HepG2 (cell line): ENCODE data around the gene NCKAP5L. TPM values are rescaled to one million over a fixed set of nuclear protein-coding genes. Genes with fewer than 3 reads are reported as not detected.

Experiments used
- BCLAF1 ChIP-seq: fragments of 450-650 bp; IDR thresholded peaks from 2 replicates; pipeline ENCODE4 v1.6.1; 2017; ENCODE audit warnings: mild to moderate bottlenecking
- CBX1 ChIP-seq: IDR thresholded peaks from one replicate; pipeline ENCODE4 v1.6.1; 2016; ENCODE audit warnings: antibody characterized with exemption, low read depth
- CREB1 ChIP-seq, 2 experiments: fragments of 450-650 bp in 1 of 2; IDR thresholded peaks; 2 replicates each; pipeline ENCODE4 v1.6.1; 2016 to 2017; ENCODE audit warnings: control low read depth in 1 of 2, mild to moderate bottlenecking in 1 of 2, missing compliant biosample characterization in 1 of 2, missing genetic modification characterization in 1 of 2
- FUBP1 ChIP-seq: sonication (generic); formaldehyde crosslinking; IDR thresholded peaks from 2 replicates; pipeline ENCODE4 v1.5.1; 2020; ENCODE audit warnings: missing genetic modification reagents, mild to moderate bottlenecking, borderline replicate concordance
- KDM3A ChIP-seq: IDR thresholded peaks from 2 replicates; pipeline ENCODE4 v1.6.1; 2018; ENCODE audit warnings: low read depth, missing compliant biosample characterization
- KLF15 ChIP-seq: sonication (generic); formaldehyde crosslinking; IDR thresholded peaks from 2 replicates; pipeline ENCODE4 v1.8.1; 2023; ENCODE audit warnings: borderline replicate concordance, mild to moderate bottlenecking, inconsistent platforms, missing genetic modification reagents, mixed read lengths
- KMT2B ChIP-seq: IDR thresholded peaks from 2 replicates; pipeline ENCODE4 v1.6.1; 2016; ENCODE audit warnings: missing genetic modification reagents, missing compliant biosample characterization
- MAF1 ChIP-seq: sonication (generic); formaldehyde crosslinking; IDR thresholded peaks from 2 replicates; pipeline ENCODE4 v1.5.0; 2020; ENCODE audit warnings: missing genetic modification reagents, borderline replicate concordance
- NFE2L1 ChIP-seq: sonication (generic); formaldehyde crosslinking; IDR thresholded peaks from 2 replicates; pipeline ENCODE4 v1.4.0; 2020; ENCODE audit warnings: missing genetic modification reagents, mild to moderate bottlenecking, borderline replicate concordance
- NR0B2 ChIP-seq: sonication (generic); formaldehyde crosslinking; IDR thresholded peaks from 2 replicates; pipeline ENCODE4 v1.4.0; 2020; ENCODE audit warnings: mild to moderate bottlenecking, missing genetic modification reagents
- NR1H2 ChIP-seq: sonication (generic); formaldehyde crosslinking; IDR thresholded peaks from 2 replicates; pipeline ENCODE4 v1.8.1; 2022; ENCODE audit warnings: low read depth, missing genetic modification reagents, borderline replicate concordance
- REST ChIP-seq, 2 experiments: IDR thresholded peaks; 2 replicates each; pipeline ENCODE4 v1.6.1; 2011 to 2012; ENCODE audit warnings: low read length in 2 of 2, borderline replicate concordance in 1 of 2, low read depth in 1 of 2, mild to moderate bottlenecking in 1 of 2, moderate library complexity in 1 of 2
- STAT5B ChIP-seq: sonication (generic); formaldehyde crosslinking; IDR thresholded peaks from 2 replicates; pipeline ENCODE4 v1.4.0; 2020; ENCODE audit warnings: missing genetic modification reagents
- ZBTB38 ChIP-seq: sonication (generic); formaldehyde crosslinking; IDR thresholded peaks from 2 replicates; pipeline ENCODE4 v1.5.1; 2020; ENCODE audit warnings: mild to moderate bottlenecking, missing genetic modification reagents
- ZNF431 ChIP-seq: sonication (generic); formaldehyde crosslinking; IDR thresholded peaks from 2 replicates; pipeline ENCODE4 v1.9.0; 2022; ENCODE audit warnings: missing genetic modification reagents, low read depth, mild to moderate bottlenecking, borderline replicate concordance
- ZNF772 ChIP-seq: sonication (generic); formaldehyde crosslinking; IDR thresholded peaks from 2 replicates; pipeline ENCODE4 v1.5.0; 2020; ENCODE audit warnings: mild to moderate bottlenecking, missing genetic modification reagents
- polyA plus RNA-seq, 8 experiments: library from polyadenylated mRNA; depleted of rRNA in 3 of 8; stranded (reverse) in 7 of 8; unstranded in 1 of 8; fragments of >200 nt; fragmentation: Illumina TruSeq in 4 of 8; extraction: Trizol in 4 of 8; gene quantifications; 2 replicates each; pipeline versions ENCODE4 v1.2.1 to v1.2.3, GENCODE V29; 2011 to 2016; ENCODE audit warnings: low read depth in 4 of 8, missing spikeins in 1 of 8, mixed read lengths in 1 of 8; ENCODE audit not compliant: insufficient read depth in 1 of 8
- total RNA-seq, 5 experiments: library from RNA; depleted of rRNA; stranded (reverse); fragments of >200 nt; fragmentation: Illumina TruSeq; extraction: Trizol; gene quantifications; 2 replicates each; pipeline ENCODE4 v1.2.3, GENCODE V29; 2016; ENCODE audit warnings: low read depth in 1 of 5

The NCKAP5L gene
- total and polyA plus RNA-seq, 2 of the 13 experiments (the other 11 are each of a cell fraction or from before 2014, with no cell fraction given), result 4.1 to 9.0 TPM

GRCh38 chr12:49827401-49828099 lies 663 bp downstream of the NCKAP5L start (continued):
- TF ChIP-seq ZBTB38 (CRISPR knock-in tag) (peak; percentile 63; the same call in 1 of the 2 replicates), CREB1 (IDR thresholded peaks at IDR 0.05) (no peak), CREB1 (CRISPR knock-in tag; IDR thresholded peaks at IDR 0.05) (no peak), KDM3A (CRISPR knock-in tag) (0 out of 2 replicates have a peak, but pooled peaks have one; percentile 17), ZNF772 (CRISPR knock-in tag) (no peak), FUBP1 (CRISPR knock-in tag) (no peak), KMT2B (CRISPR knock-in tag) (no peak; the same call in 1 of the 2 replicates), CBX1 (no peak), KLF15 (CRISPR knock-in tag) (no peak), BCLAF1 (no peak), REST (IDR thresholded peaks at IDR 0.05; ENCODE audit: borderline replicate concordance in 1 of 2, low read depth in 1 of 2, low read length in 2 of 2) (no peak), ZNF431 (CRISPR knock-in tag) (no peak), NR1H2 (no peak), MAF1 (CRISPR knock-in tag) (no peak), NR0B2 (CRISPR knock-in tag) (no peak), NFE2L1 (no peak), STAT5B (CRISPR knock-in tag) (no peak)
